Breast epithelium (tissue), 4 donors: ENCODE results near the gene CEACAM19. TPM values are rescaled to one million over a fixed set of nuclear protein-coding genes. Genes with fewer than 3 reads are reported as not detected.

Source experiments
- DNase-seq, 2 donors: peaks; one replicate each; pipeline ENCODE4 v3.0.0-alpha.2; 2019; ENCODE audit warnings: low spot score in 2 of 2
- H3K27ac ChIP-seq, 2 donors: fragments of 200-600 bp; sonication (generic) in 1 of 2; one replicate each; pipeline ENCODE4 v1.5.1; 2016 to 2019; ENCODE audit warnings: mild to moderate bottlenecking in 1 of 2
- H3K27me3 ChIP-seq, 2 donors: fragments of 200-600 bp; sonication (generic) in 1 of 2; one replicate each; pipeline versions ENCODE4 v1.5.1 to v1.6.0; 2017 to 2019; ENCODE audit warnings: control low read depth in 1 of 2, mild to moderate bottlenecking in 1 of 2
- H3K36me3 ChIP-seq: fragments of 200-600 bp; one replicate; pipeline ENCODE4 v1.5.1; 2019
- H3K4me1 ChIP-seq, 2 donors: fragments of 200-600 bp; sonication (generic); one replicate each; pipeline ENCODE4 v1.5.1; 2016 to 2019; ENCODE audit warnings: control low read depth in 1 of 2
- H3K4me3 ChIP-seq, 3 donors: fragments of 200-600 bp; sonication (generic); 1 replicate in 2 of 3; 2 replicates in 1 of 3; pipeline ENCODE4 v1.5.1; 2016 to 2019; ENCODE audit warnings: mild to moderate bottlenecking in 3 of 3, moderate library complexity in 2 of 3
- H3K9me3 ChIP-seq, 2 donors: fragments of 200-600 bp; sonication (generic) in 1 of 2; one replicate each; pipeline ENCODE4 v1.5.1; 2016 to 2019; ENCODE audit warnings: control low read depth in 1 of 2
- POLR2A ChIP-seq: fragments of 450-650 bp; IDR thresholded peaks from one replicate; pipeline ENCODE4 v1.6.1; 2016; ENCODE audit warnings: antibody characterized with exemption, mild to moderate bottlenecking, moderate library complexity
- POLR2AphosphoS5 ChIP-seq, 3 donors: sonication (generic); formaldehyde crosslinking; IDR thresholded peaks; one replicate each; pipeline ENCODE4 v1.6.1; 2017; ENCODE audit warnings: antibody characterized with exemption in 3 of 3
- intact Hi-C: fragments of 100-400 bp; cut with DNase I; formaldehyde crosslinking; loops from one replicate; pipeline ENCODE4 v1.15.1; 2023; ENCODE audit warnings: low total_unique reads
- total RNA-seq, 3 donors: library from RNA; depleted of rRNA; stranded (reverse); fragments of >200 nt; gene quantifications; one replicate each; pipeline ENCODE4 v1.1.0, GENCODE V29; 2016
- TF ChIP-seq, protein P1 (sequence below), 3 donors: fragments of 450-650 bp; IDR thresholded peaks; one replicate each; pipeline ENCODE4 v1.5.1; 2016 to 2017; ENCODE audit warnings: antibody characterized with exemption in 3 of 3, mild to moderate bottlenecking in 3 of 3, moderate library complexity in 3 of 3

The CEACAM19 gene
- total RNA-seq, 3 donors from 2014 or later = 0.96 to 5.3 (median 4.9) TPM

DNA sequence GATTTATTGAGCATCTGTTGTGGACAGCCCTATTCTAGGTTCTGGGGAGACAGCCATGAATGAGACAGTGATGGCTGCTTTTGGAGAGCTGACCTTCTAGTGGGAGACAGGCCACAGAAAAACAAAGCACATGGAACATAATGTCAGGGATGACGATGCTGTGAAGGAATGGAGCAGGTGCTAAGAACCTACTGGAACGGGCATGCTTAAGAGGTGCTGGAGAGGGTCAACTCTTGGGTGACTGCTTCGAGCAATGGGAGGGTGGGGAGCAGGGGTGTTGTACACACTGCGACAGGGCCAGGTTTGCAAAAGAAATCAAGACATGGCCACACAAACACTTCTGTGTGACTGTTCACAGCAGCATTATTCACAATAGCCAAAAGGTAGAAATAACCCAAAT lies 15.6 kb downstream of the CEACAM19 start:
- no peak overlapping the region for H3K27ac ChIP-seq
- DNase-seq = no peak
- TF ChIP-seq POLR2AphosphoS5 (IDR thresholded peaks at IDR 0.05) (no peak), POLR2A (no peak)
- TF ChIP-seq, protein P1, sequence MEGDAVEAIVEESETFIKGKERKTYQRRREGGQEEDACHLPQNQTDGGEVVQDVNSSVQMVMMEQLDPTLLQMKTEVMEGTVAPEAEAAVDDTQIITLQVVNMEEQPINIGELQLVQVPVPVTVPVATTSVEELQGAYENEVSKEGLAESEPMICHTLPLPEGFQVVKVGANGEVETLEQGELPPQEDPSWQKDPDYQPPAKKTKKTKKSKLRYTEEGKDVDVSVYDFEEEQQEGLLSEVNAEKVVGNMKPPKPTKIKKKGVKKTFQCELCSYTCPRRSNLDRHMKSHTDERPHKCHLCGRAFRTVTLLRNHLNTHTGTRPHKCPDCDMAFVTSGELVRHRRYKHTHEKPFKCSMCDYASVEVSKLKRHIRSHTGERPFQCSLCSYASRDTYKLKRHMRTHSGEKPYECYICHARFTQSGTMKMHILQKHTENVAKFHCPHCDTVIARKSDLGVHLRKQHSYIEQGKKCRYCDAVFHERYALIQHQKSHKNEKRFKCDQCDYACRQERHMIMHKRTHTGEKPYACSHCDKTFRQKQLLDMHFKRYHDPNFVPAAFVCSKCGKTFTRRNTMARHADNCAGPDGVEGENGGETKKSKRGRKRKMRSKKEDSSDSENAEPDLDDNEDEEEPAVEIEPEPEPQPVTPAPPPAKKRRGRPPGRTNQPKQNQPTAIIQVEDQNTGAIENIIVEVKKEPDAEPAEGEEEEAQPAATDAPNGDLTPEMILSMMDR (IDR thresholded peaks at IDR 0.05) = no peak
- no peaks in the 10 kb centered on the region for H3K9me3 ChIP-seq
- H3K27me3 ChIP-seq = no peaks in the 10 kb centered on the region
- no peak overlapping the region for H3K4me3 ChIP-seq
- H3K4me1 ChIP-seq = no peaks in the 10 kb centered on the region
- intact Hi-C loops = no loop called here
- no peaks in the 10 kb centered on the region for H3K36me3 ChIP-seq

DNA sequence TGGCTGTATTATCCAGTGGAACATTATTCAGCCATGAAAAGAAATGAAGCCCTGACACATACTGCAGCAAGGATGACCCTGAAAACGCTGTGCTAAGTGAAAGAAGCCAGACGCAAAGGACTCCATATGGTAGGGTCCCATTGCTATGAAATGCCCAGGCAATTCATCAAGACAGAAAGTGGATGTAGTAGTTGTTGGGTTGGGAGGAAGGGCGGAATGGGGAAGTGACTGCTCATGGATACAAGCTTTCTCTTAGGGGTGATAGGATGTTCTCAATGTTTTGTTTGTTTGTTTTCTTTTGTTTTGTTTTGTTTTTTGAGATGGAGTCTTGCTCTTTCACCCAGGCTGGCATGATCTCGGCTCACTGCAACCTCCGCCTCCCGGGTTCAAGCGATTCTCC lies 16.6 kb downstream of the CEACAM19 start:
- Histone ChIP-seq H3K4me1 (no peaks in the 10 kb centered on the region), H3K27ac (no peak overlapping the region), H3K9me3 (no peaks in the 10 kb centered on the region), H3K27me3 (no peaks in the 10 kb centered on the region), H3K36me3 (no peaks in the 10 kb centered on the region), H3K4me3 (no peak overlapping the region)
- intact Hi-C loops = no loop called here
- TF ChIP-seq POLR2A = no peak
- TF ChIP-seq, protein P1 (IDR thresholded peaks at IDR 0.05) = no peak
- no peak for TF ChIP-seq POLR2AphosphoS5 (IDR thresholded peaks at IDR 0.05)
- no peak for DNase-seq

DNA sequence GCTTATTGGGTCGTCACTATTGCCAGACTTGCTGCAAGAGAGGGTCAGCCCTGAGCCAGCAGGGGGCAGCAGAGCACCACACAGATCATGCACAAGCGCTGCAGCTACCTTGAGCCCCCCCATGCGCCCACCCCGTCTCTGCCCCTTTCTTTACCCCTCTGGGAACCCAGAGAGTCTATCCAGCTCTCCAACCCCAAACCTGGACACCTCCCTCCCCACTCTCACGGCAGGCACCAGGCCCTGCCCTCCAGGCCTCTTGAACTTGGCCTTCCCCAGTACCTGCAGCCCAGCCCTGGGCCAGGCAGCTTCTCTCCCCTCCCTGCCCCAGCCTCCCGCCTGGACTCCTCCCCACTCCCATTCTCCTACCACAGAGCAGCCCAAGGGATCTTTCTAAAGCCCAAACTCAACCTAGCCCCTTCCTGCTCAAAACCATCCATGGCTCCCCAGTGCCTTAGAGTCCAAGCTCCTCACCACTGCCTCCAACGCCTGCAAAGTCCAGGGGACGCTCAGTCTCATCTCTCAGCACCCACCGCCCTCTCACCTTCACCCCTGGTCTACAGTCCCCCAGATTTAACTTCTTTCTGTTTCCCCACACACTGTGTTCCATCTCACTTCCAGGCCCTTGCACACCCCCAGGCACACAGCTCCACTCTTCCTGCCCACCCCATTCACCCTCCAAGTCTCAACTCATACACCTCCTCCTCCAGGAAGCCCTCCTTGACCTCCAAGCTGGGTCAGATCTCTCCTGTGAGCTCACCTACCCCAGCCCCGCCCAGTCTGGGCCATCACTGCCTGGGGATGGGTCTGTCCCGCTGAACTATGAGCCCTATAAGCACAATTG lies 18.2 kb downstream of the CEACAM19 start:
- no peak overlapping the region for H3K27ac ChIP-seq
- peak; percentile 41 to 69 for DNase-seq
- H3K27me3 ChIP-seq = no peaks in the 10 kb centered on the region
- H3K36me3 ChIP-seq = no peaks in the 10 kb centered on the region
- TF ChIP-seq, protein P1 (IDR thresholded peaks at IDR 0.05) = peak; percentile 56 to 87 (median 85)
- no peak for TF ChIP-seq POLR2A
- intact Hi-C loops = no loop called here
- no peaks in the 10 kb centered on the region for H3K9me3 ChIP-seq
- peak overlapping the region in 2 of 3 donors; percentile 11 to 27 for H3K4me3 ChIP-seq
- no peaks in the 10 kb centered on the region for H3K4me1 ChIP-seq

DNA sequence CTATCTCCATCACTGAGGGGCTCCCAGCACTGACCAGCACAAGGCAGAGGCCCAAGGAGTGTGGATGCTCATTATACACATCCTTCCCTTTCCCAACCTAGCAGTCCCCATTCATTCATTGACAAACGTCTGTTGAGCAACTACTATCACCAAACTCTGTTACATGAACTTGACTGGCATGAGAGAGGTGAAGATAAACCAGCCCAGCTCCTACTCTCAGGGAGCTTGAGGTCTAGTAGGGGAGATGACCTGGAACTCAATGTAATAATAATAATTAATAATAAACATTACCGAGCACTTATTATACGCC lies 18.8 kb downstream of the CEACAM19 start:
- intact Hi-C loops = no loop called here
- no peak for DNase-seq
- no peaks in the 10 kb centered on the region for H3K27me3 ChIP-seq
- no peaks in the 10 kb centered on the region for H3K9me3 ChIP-seq
- TF ChIP-seq POLR2A (no peak), POLR2AphosphoS5 (IDR thresholded peaks at IDR 0.05) (no peak)
- TF ChIP-seq, protein P1 (IDR thresholded peaks at IDR 0.05) = no peak
- no peak overlapping the region for H3K27ac ChIP-seq
- no peaks in the 10 kb centered on the region for H3K36me3 ChIP-seq
- no peaks in the 10 kb centered on the region for H3K4me1 ChIP-seq
- H3K4me3 ChIP-seq = no peak overlapping the region

DNA sequence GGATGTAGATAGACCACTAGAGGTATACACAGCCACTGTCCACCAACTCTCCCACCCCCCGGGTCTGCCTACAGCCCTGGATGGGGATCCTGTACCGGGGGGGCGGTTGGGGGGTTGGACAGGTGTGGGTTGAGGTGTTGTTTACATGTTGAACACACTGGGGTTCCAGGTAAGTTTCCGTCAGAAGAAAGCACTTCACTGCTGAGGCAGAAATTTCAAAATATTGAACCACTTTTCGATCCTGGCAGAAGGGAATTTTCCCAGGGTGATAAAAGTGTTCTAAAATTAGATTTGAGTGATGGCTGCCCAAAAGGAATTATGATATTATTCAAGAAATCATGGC lies 21.1 kb downstream of the CEACAM19 start:
- no peak for DNase-seq
- no peaks in the 10 kb centered on the region for H3K27me3 ChIP-seq
- H3K36me3 ChIP-seq = no peaks in the 10 kb centered on the region
- intact Hi-C loops = no loop called here
- TF ChIP-seq POLR2AphosphoS5 (IDR thresholded peaks at IDR 0.05) = no peak
- TF ChIP-seq POLR2A = no peak
- TF ChIP-seq, protein P1 (IDR thresholded peaks at IDR 0.05) = no peak
- peak overlapping the region in 1 of 2 donors; percentile 66 for H3K27ac ChIP-seq
- no peaks in the 10 kb centered on the region for H3K4me1 ChIP-seq
- no peak overlapping the region for H3K4me3 ChIP-seq
- no peaks in the 10 kb centered on the region for H3K9me3 ChIP-seq
